ENCODE data around the gene WWOX. TPM values are rescaled to one million over a fixed set of nuclear protein-coding genes. Genes with fewer than 3 reads are reported as not detected.

Gene WWOX
- polyA plus RNA-seq, 1 donor from 2014 or later: 25.6 TPM

DNA sequence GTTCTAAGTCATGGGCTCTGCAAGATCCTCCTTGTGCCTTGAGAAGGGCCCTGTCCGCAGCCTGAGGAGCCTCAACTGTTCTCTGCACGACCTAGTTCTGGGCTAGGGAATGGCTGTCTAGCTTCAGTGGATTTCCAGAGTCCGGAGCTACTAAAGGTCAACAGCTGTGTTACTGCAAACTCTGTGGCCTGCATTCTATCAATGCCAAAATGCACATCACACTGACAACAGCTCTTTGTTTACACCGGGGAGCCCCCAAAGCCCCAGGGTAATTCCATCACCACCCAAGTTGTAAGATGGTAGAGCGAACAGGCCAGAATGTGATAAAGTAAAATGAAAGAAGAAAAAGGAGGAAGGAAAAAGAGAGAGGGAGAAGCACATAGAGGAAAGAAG, 890.9 kb downstream of the WWOX start:
- H3F3A ChIP-seq (ENCODE audit: insufficient read depth, low read length, poor library complexity, severe bottlenecking): no peaks in the 10 kb centered on the region
- no peaks in the 10 kb centered on the region for H3K9me2 ChIP-seq (ENCODE audit: insufficient read depth, low read length)
- H3K27ac ChIP-seq (ENCODE audit: low read length): no peak overlapping the region
- H3K79me2 ChIP-seq (replicated peaks; ENCODE audit: insufficient read depth, low read length): no peaks in the 10 kb centered on the region
- no peak overlapping the region for H3K4me2 ChIP-seq (ENCODE audit: low read length)
- no peak overlapping the region for H2AFZ ChIP-seq (ENCODE audit: low read depth, low read length)
- H4K20me1 ChIP-seq (ENCODE audit: insufficient read depth): no peaks in the 10 kb centered on the region
- no peak overlapping the region for H3K4me3 ChIP-seq (ENCODE audit: low read length)
- no peak overlapping the region for H3K9ac ChIP-seq (ENCODE audit: low read length)
- no peaks in the 10 kb centered on the region for H3K27me3 ChIP-seq (ENCODE audit: insufficient read depth, low read depth, low read length)
- no peaks in the 10 kb centered on the region for H3K36me3 ChIP-seq (ENCODE audit: insufficient read depth, low read length)
- no peaks in the 10 kb centered on the region for H3K9me3 ChIP-seq (ENCODE audit: low read length)
- TF ChIP-seq, protein P1, sequence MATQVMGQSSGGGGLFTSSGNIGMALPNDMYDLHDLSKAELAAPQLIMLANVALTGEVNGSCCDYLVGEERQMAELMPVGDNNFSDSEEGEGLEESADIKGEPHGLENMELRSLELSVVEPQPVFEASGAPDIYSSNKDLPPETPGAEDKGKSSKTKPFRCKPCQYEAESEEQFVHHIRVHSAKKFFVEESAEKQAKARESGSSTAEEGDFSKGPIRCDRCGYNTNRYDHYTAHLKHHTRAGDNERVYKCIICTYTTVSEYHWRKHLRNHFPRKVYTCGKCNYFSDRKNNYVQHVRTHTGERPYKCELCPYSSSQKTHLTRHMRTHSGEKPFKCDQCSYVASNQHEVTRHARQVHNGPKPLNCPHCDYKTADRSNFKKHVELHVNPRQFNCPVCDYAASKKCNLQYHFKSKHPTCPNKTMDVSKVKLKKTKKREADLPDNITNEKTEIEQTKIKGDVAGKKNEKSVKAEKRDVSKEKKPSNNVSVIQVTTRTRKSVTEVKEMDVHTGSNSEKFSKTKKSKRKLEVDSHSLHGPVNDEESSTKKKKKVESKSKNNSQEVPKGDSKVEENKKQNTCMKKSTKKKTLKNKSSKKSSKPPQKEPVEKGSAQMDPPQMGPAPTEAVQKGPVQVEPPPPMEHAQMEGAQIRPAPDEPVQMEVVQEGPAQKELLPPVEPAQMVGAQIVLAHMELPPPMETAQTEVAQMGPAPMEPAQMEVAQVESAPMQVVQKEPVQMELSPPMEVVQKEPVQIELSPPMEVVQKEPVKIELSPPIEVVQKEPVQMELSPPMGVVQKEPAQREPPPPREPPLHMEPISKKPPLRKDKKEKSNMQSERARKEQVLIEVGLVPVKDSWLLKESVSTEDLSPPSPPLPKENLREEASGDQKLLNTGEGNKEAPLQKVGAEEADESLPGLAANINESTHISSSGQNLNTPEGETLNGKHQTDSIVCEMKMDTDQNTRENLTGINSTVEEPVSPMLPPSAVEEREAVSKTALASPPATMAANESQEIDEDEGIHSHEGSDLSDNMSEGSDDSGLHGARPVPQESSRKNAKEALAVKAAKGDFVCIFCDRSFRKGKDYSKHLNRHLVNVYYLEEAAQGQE (IDR thresholded peaks at IDR 0.05; ENCODE audit: borderline replicate concordance): no peak
- no peak for TF ChIP-seq RAD21 (conservative IDR thresholded peaks at IDR 0.05)
- TF ChIP-seq TAF1 (IDR thresholded peaks at IDR 0.05; ENCODE audit: low read depth): no peak
- TF ChIP-seq, protein P2, sequence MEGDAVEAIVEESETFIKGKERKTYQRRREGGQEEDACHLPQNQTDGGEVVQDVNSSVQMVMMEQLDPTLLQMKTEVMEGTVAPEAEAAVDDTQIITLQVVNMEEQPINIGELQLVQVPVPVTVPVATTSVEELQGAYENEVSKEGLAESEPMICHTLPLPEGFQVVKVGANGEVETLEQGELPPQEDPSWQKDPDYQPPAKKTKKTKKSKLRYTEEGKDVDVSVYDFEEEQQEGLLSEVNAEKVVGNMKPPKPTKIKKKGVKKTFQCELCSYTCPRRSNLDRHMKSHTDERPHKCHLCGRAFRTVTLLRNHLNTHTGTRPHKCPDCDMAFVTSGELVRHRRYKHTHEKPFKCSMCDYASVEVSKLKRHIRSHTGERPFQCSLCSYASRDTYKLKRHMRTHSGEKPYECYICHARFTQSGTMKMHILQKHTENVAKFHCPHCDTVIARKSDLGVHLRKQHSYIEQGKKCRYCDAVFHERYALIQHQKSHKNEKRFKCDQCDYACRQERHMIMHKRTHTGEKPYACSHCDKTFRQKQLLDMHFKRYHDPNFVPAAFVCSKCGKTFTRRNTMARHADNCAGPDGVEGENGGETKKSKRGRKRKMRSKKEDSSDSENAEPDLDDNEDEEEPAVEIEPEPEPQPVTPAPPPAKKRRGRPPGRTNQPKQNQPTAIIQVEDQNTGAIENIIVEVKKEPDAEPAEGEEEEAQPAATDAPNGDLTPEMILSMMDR (IDR thresholded peaks at IDR 0.05; ENCODE audit: poor library complexity, severe bottlenecking): no peak
- TF ChIP-seq MXI1 (conservative IDR thresholded peaks at IDR 0.05; ENCODE audit: poor library complexity, severe bottlenecking): no peak
- no peak for TF ChIP-seq POLR2AphosphoS5 (IDR thresholded peaks at IDR 0.05)
- no peak for TF ChIP-seq EP300 (conservative IDR thresholded peaks at IDR 0.05; ENCODE audit: poor library complexity, severe bottlenecking)

DNA sequence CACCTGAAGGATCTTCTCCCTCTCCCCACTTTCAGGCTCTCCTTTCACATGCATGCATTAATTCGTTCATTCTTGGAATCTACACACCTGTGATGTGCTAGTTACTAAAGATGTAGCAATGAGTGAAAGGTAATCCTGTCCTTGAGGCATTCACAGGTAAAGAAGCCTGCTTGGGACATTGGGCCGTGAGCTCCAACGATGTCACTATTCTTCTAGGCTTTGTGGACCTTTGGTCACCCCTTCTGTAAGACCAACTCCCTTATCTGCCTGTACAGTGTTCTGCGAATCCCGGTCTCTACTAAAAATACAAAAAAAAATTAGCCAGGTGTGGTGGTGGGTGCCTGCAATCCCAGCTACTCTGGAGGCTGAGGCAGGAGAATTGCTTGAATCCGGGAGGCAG, 892.5 kb downstream of the WWOX start:
- Histone ChIP-seq H3F3A (ENCODE audit: insufficient read depth, low read length, poor library complexity, severe bottlenecking) (no peaks in the 10 kb centered on the region), H3K9ac (ENCODE audit: low read length) (no peak overlapping the region), H3K9me3 (ENCODE audit: low read length) (no peaks in the 10 kb centered on the region), H3K9me2 (ENCODE audit: insufficient read depth, low read length) (no peaks in the 10 kb centered on the region), H3K27ac (ENCODE audit: low read length) (no peak overlapping the region), H3K4me2 (ENCODE audit: low read length) (no peak overlapping the region), H3K36me3 (ENCODE audit: insufficient read depth, low read length) (no peaks in the 10 kb centered on the region), H4K20me1 (ENCODE audit: insufficient read depth) (no peaks in the 10 kb centered on the region), H3K4me3 (ENCODE audit: low read length) (no peak overlapping the region), H2AFZ (ENCODE audit: low read depth, low read length) (no peak overlapping the region), H3K79me2 (replicated peaks; ENCODE audit: insufficient read depth, low read length) (no peaks in the 10 kb centered on the region), H3K27me3 (ENCODE audit: insufficient read depth, low read depth, low read length) (no peaks in the 10 kb centered on the region)
- TF ChIP-seq EP300 (conservative IDR thresholded peaks at IDR 0.05; ENCODE audit: poor library complexity, severe bottlenecking): no peak
- TF ChIP-seq, protein P2 (IDR thresholded peaks at IDR 0.05; ENCODE audit: poor library complexity, severe bottlenecking): no peak
- no peak for TF ChIP-seq POLR2AphosphoS5 (IDR thresholded peaks at IDR 0.05)
- TF ChIP-seq TAF1 (IDR thresholded peaks at IDR 0.05; ENCODE audit: low read depth): no peak
- TF ChIP-seq, protein P1 (IDR thresholded peaks at IDR 0.05; ENCODE audit: borderline replicate concordance): no peak
- TF ChIP-seq EZH2 (IDR thresholded peaks at IDR 0.05; ENCODE audit: borderline replicate concordance, insufficient read depth, low read length, poor library complexity, severe bottlenecking): no peak
- TF ChIP-seq MXI1 (conservative IDR thresholded peaks at IDR 0.05; ENCODE audit: poor library complexity, severe bottlenecking): no peak
- no peak for TF ChIP-seq RAD21 (conservative IDR thresholded peaks at IDR 0.05)
- TF ChIP-seq SMC3 (conservative IDR thresholded peaks at IDR 0.05; ENCODE audit: poor library complexity): no peak

Data from neural cell (in vitro differentiated cells).